ENCODE results near the gene LILRB4.
"Not testable (repeated sequence)": the region's sequence is repeated elsewhere in the genome, so short reads cannot be mapped to it uniquely, and the experiment has no call there.

The LILRB4 gene

GRCh38 chr19:54662730-54663129 lies at the start of gene LILRB4:
TSS of gene LILRB4 (plus strand) at chr19:54662985. CDS start at chr19:54663034, 49 bp downstream.
- DNase-seq (ENCODE audit: low spot score) = no peak

- DNase-seq (ENCODE audit: low spot score) = no peak
Observed at GRCh38 chr19:54614726-54615125, 48.1 kb upstream of the LILRB4 start.

GRCh38 chr19:54616057-54616456 lies 46.7 kb upstream of the LILRB4 start:
- DNase-seq (ENCODE audit: low spot score) = no peak

- DNase-seq (ENCODE audit: low spot score) = no peak
Observed at GRCh38 chr19:54616821-54617560, 45.8 kb upstream of the LILRB4 start.

- DNase-seq (ENCODE audit: low spot score) = no peak
Observed at GRCh38 chr19:54620464-54620863, 42.3 kb upstream of the LILRB4 start.

- DNase-seq (ENCODE audit: low spot score) = no peak
Observed at GRCh38 chr19:54622431-54622830, 40.4 kb upstream of the LILRB4 start.

GRCh38 chr19:54624234-54624633 lies 38.6 kb upstream of the LILRB4 start:
- DNase-seq (ENCODE audit: low spot score) = not testable (repeated sequence)

- DNase-seq (ENCODE audit: low spot score) = not testable (repeated sequence)
Observed at GRCh38 chr19:54624934-54625730, 37.7 kb upstream of the LILRB4 start.

GRCh38 chr19:54626757-54627156 lies 36.0 kb upstream of the LILRB4 start:
- no peak for DNase-seq (ENCODE audit: low spot score)

- DNase-seq (ENCODE audit: low spot score) = not testable (repeated sequence)
Observed at GRCh38 chr19:54627912-54628311, 34.9 kb upstream of the LILRB4 start.

GRCh38 chr19:54630262-54630661 lies 32.5 kb upstream of the LILRB4 start, which contains the start of gene LILRB1:
TSS of gene LILRB1 (plus strand) at chr19:54630484. CDS start at chr19:54631074, 590 bp downstream.
- DNase-seq (ENCODE audit: low spot score) = not testable (repeated sequence)

- no peak for DNase-seq (ENCODE audit: low spot score)
Observed at GRCh38 chr19:54630782-54631181, 32.0 kb upstream of the LILRB4 start.

- not testable (repeated sequence) for DNase-seq (ENCODE audit: low spot score)
Observed at GRCh38 chr19:54631489-54632337, 31.1 kb upstream of the LILRB4 start.

GRCh38 chr19:54632517-54632916 lies 30.3 kb upstream of the LILRB4 start:
- not testable (repeated sequence) for DNase-seq (ENCODE audit: low spot score)

GRCh38 chr19:54633401-54633800 lies 29.4 kb upstream of the LILRB4 start:
- no peak for DNase-seq (ENCODE audit: low spot score)

- DNase-seq (ENCODE audit: low spot score) = not testable (repeated sequence)
Observed at GRCh38 chr19:54636081-54636480, 26.7 kb upstream of the LILRB4 start.

- DNase-seq (ENCODE audit: low spot score) = no peak
Observed at GRCh38 chr19:54638683-54639082, 24.1 kb upstream of the LILRB4 start.

- not testable (repeated sequence) for DNase-seq (ENCODE audit: low spot score)
Observed at GRCh38 chr19:54642953-54643352, 19.8 kb upstream of the LILRB4 start.

- DNase-seq (ENCODE audit: low spot score) = not testable (repeated sequence)
Observed at GRCh38 chr19:54643583-54643982, 19.2 kb upstream of the LILRB4 start.

- DNase-seq (ENCODE audit: low spot score) = no peak
Observed at GRCh38 chr19:54644056-54644455, 18.7 kb upstream of the LILRB4 start.

- DNase-seq (ENCODE audit: low spot score) = no peak
Observed at GRCh38 chr19:54646331-54646841, 16.4 kb upstream of the LILRB4 start.

GRCh38 chr19:54648129-54648528 lies 14.7 kb upstream of the LILRB4 start:
- DNase-seq (ENCODE audit: low spot score) = no peak
